ENCODE results near the gene RGS7BP.

DNA sequence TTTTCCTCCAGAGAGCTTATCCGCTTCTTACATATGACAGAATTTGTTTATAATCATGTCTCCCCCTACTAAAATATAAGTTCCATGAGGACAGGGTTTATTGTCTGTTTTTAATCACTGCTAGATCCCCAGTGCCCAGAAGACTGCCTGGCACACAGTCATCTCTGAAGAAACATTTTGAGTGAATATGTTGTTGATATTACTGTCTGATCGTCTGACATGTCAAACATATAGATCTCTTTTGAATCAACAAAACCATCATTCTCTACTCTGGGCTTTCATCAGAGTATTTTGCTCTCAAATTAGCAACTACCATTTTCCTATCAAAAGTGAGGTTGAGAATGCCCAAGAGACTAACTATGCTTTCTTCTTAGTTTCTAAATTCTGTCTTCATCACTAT, 117.2 kb downstream of the RGS7BP start:
- TF ChIP-seq EZH2 (IDR thresholded peaks at IDR 0.05; ENCODE audit: low read depth) = no peak
- TF ChIP-seq, protein P1, sequence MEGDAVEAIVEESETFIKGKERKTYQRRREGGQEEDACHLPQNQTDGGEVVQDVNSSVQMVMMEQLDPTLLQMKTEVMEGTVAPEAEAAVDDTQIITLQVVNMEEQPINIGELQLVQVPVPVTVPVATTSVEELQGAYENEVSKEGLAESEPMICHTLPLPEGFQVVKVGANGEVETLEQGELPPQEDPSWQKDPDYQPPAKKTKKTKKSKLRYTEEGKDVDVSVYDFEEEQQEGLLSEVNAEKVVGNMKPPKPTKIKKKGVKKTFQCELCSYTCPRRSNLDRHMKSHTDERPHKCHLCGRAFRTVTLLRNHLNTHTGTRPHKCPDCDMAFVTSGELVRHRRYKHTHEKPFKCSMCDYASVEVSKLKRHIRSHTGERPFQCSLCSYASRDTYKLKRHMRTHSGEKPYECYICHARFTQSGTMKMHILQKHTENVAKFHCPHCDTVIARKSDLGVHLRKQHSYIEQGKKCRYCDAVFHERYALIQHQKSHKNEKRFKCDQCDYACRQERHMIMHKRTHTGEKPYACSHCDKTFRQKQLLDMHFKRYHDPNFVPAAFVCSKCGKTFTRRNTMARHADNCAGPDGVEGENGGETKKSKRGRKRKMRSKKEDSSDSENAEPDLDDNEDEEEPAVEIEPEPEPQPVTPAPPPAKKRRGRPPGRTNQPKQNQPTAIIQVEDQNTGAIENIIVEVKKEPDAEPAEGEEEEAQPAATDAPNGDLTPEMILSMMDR (conservative IDR thresholded peaks at IDR 0.05) = no peak
